Pons (tissue), 1 donor: Measurements from ENCODE around the gene HOGA1.
"Not testable (repeated sequence)": the region's sequence is repeated elsewhere in the genome, so short reads cannot be mapped to it uniquely, and the experiment has no call there.

Experiments
- DNase-seq: peaks from one replicate; pipeline ENCODE4 v3.0.0-alpha.2; 2016; ENCODE audit warnings: low spot score

The HOGA1 gene

GRCh38 chr10:97555541-97555940 is 28.6 kb upstream of the HOGA1 start:
- DNase-seq = not testable (repeated sequence)

- not testable (repeated sequence) for DNase-seq
These were observed 23.3 kb upstream of the HOGA1 start for GRCh38 chr10:97560731-97561381.

- not testable (repeated sequence) for DNase-seq
These were observed 22.7 kb upstream of the HOGA1 start for GRCh38 chr10:97561386-97562077.

- not testable (repeated sequence) for DNase-seq
These were observed 21.9 kb upstream of the HOGA1 start for GRCh38 chr10:97562329-97562728.

GRCh38 chr10:97563337-97563736 is 20.9 kb upstream of the HOGA1 start:
- DNase-seq = no peak

- DNase-seq = no peak
These were observed 19.4 kb upstream of the HOGA1 start for GRCh38 chr10:97564776-97565175.

- DNase-seq = no peak
These were observed 17.7 kb upstream of the HOGA1 start for GRCh38 chr10:97566336-97566996.

- no peak for DNase-seq
These were observed 16.3 kb upstream of the HOGA1 start for GRCh38 chr10:97567891-97568290.

- DNase-seq = no peak
These were observed 13.9 kb upstream of the HOGA1 start for GRCh38 chr10:97570146-97570788.

- DNase-seq = no peak
These were observed 13.3 kb upstream of the HOGA1 start for GRCh38 chr10:97570789-97571471.

GRCh38 chr10:97571622-97572021 is 12.6 kb upstream of the HOGA1 start:
- no peak for DNase-seq

GRCh38 chr10:97572214-97572989 is 11.8 kb upstream of the HOGA1 start, which contains the start of gene ANKRD2:
ANKRD2 (plus strand) TSS chr10:97572779; CDS start chr10:97572789, 10 bp downstream.
- DNase-seq = peak; percentile 88

- DNase-seq = no peak
These were observed 11.2 kb upstream of the HOGA1 start for GRCh38 chr10:97573021-97573420.

GRCh38 chr10:97573672-97574071 is 10.5 kb upstream of the HOGA1 start:
- no peak for DNase-seq

- DNase-seq = no peak
These were observed 9.6 kb upstream of the HOGA1 start for GRCh38 chr10:97574374-97575126.

GRCh38 chr10:97575127-97575668 is 9.0 kb upstream of the HOGA1 start:
- DNase-seq = no peak

GRCh38 chr10:97576487-97576886 is 7.7 kb upstream of the HOGA1 start:
- DNase-seq = not testable (repeated sequence)

- DNase-seq = no peak
These were observed 6.5 kb upstream of the HOGA1 start for GRCh38 chr10:97577701-97578100.

- no peak for DNase-seq
These were observed 5.9 kb upstream of the HOGA1 start for GRCh38 chr10:97578171-97578844.
